ENCODE results near the gene COMMD2. TPM values are rescaled to one million over a fixed set of nuclear protein-coding genes. Genes with fewer than 3 reads are reported as not detected.

Gene COMMD2
- total RNA-seq, 2 donors from 2014 or later, result 21.6 to 26.9 TPM

DNA sequence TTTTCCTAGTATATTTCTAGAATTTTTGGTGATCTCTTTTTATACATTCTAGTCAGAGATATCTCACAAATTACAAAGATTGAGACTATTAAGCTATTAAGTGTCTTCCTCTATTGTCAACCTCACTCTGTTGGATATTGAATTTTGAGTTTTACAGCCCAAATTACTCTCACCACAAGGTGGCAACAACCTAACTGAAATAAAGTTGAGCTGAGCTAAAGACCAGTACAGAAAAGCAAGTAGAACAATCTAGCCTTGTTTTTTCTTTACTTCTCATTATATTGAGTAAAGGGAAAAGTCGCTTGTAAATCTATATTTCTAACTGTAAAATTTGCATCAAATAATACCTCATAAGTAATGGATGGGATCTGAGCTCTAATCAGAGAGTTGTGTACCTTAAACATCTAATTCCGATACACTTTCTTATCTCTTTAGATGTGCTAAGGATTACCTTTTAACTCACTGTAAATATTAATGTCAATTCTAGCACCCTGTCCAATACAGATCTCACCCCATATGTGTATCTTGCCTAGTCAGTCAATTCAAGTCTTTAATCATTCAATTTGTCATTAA is 13.6 kb upstream of the COMMD2 start:
- no peak for DNase-seq (ENCODE audit: low spot score)
- intact Hi-C loops (cut with DNase I), result no loop called here
- H3K4me3 ChIP-seq, result no peak overlapping the region

DNA sequence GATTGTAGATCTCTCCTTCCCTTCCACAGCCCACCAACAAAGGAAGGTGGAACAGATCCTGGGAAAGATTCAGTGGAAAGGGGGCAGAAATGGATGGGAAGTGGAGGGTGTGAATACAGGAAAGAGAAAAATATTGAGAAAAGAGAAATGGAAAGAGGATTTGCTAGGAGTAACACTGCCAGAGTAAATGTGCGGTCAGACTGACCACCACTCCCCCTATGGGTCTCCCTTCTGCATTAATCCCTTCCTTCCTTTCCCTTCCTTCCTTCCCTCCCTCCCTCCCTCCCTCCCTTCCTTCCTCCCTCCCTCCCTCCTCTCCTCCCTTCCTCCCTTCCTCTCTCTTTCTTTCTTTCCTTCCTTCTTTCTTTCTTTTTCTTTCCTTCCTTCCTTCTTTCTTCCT is 12.0 kb upstream of the COMMD2 start:
- H3K36me3 ChIP-seq, result no peaks in the 10 kb centered on the region
- TF ChIP-seq, protein P1, sequence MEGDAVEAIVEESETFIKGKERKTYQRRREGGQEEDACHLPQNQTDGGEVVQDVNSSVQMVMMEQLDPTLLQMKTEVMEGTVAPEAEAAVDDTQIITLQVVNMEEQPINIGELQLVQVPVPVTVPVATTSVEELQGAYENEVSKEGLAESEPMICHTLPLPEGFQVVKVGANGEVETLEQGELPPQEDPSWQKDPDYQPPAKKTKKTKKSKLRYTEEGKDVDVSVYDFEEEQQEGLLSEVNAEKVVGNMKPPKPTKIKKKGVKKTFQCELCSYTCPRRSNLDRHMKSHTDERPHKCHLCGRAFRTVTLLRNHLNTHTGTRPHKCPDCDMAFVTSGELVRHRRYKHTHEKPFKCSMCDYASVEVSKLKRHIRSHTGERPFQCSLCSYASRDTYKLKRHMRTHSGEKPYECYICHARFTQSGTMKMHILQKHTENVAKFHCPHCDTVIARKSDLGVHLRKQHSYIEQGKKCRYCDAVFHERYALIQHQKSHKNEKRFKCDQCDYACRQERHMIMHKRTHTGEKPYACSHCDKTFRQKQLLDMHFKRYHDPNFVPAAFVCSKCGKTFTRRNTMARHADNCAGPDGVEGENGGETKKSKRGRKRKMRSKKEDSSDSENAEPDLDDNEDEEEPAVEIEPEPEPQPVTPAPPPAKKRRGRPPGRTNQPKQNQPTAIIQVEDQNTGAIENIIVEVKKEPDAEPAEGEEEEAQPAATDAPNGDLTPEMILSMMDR (IDR thresholded peaks at IDR 0.05), result no peak
- TF ChIP-seq POLR2A (IDR thresholded peaks at IDR 0.05) (no peak), POLR2AphosphoS5 (IDR thresholded peaks at IDR 0.05) (no peak)
- H3K4me3 ChIP-seq, result no peak overlapping the region
- intact Hi-C loops (cut with DNase I), result loop anchor here (5.0 kb wide), 2 partner anchors 48 to 203 kb away; partner anchors contain the start of gene RNF13
- no peak overlapping the region for H3K27ac ChIP-seq
- no peaks in the 10 kb centered on the region for H3K27me3 ChIP-seq (replicated peaks; ENCODE audit: insufficient read depth)
- H3K9me3 ChIP-seq, result no peaks in the 10 kb centered on the region
- 47% methylated on average over 1 of the region's 1 CpG for WGBS
- H3K4me1 ChIP-seq (replicated peaks), result no peaks in the 10 kb centered on the region
- DNase-seq (ENCODE audit: low spot score), result no peak

More for the DNA sequence above, 13.6 kb upstream of the COMMD2 start:
- Histone ChIP-seq H3K9me3 (no peaks in the 10 kb centered on the region), H3K4me1 (replicated peaks) (no peaks in the 10 kb centered on the region), H3K36me3 (no peaks in the 10 kb centered on the region), H3K27ac (no peak overlapping the region), H3K27me3 (replicated peaks; ENCODE audit: insufficient read depth) (no peaks in the 10 kb centered on the region)
- TF ChIP-seq POLR2AphosphoS5 (IDR thresholded peaks at IDR 0.05) (no peak), POLR2A (IDR thresholded peaks at IDR 0.05) (no peak)
- TF ChIP-seq, protein P1 (IDR thresholded peaks at IDR 0.05), result peak in 2 of 4 experiments; percentile 48 to 55
- 58% methylated on average over 2 of the region's 2 CpGs for WGBS

DNA sequence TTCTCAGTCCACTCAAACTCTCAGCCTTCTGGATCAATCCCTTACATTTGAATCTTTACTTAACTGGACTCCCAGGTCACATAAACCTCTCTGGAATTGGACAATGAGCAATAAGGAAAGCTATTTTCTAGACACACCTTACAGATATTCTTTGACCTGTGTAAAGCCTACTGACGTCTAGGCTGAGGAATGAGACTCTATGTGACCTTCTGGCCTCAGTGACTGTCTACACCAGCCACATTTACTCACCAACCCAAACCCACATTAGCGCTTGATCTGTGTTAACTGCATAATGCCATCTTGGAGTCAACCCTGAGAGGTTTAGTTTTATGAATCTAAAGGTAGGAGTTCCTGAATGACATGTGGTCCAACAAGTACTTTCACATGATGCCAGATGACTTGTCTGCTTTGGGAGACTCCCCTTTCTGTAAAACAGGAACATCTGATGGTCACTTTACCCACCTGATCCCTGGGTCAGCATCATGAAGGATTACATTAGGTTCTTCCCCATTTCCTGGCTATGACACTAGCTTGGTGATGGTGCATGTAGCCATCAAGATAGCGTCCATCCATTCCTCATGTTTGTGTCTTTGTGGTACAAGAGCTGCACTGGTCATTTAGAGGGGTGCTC is 11.4 kb upstream of the COMMD2 start:
- Histone ChIP-seq H3K27ac (no peak overlapping the region), H3K36me3 (no peaks in the 10 kb centered on the region), H3K27me3 (replicated peaks; ENCODE audit: insufficient read depth) (no peaks in the 10 kb centered on the region), H3K4me1 (replicated peaks) (no peaks in the 10 kb centered on the region), H3K9me3 (no peaks in the 10 kb centered on the region), H3K4me3 (no peak overlapping the region)
- TF ChIP-seq POLR2A (IDR thresholded peaks at IDR 0.05), result no peak
- no peak for DNase-seq (ENCODE audit: low spot score)
- intact Hi-C loops (cut with DNase I), result loop anchor here (5.0 kb wide), 2 partner anchors 49 to 204 kb away; partner anchors contain the start of gene RNF13
- WGBS, result 75% methylated on average over 3 of the region's 3 CpGs

DNA sequence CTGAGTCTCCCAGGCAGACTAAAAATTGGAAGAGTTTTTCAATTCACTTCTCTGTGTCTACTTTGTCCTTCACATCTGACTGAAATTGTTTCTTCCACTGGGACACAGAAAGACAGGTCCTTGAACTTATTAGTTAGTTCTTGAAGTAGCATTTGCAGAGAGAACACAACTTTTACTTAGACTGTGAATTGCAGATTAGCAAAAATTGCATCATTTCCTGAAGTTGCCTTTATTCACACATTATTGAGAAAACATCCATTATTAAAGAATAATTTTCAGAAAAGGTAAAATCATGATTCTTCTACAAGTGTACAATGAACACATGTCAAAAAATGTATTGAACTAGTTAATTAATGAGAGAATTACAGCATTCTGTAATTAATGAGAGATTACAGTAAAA is 1.4 kb upstream of the COMMD2 start:
- no peaks in the 10 kb centered on the region for H3K36me3 ChIP-seq
- H3K4me1 ChIP-seq (replicated peaks), result no peaks in the 10 kb centered on the region
- no peak for DNase-seq (ENCODE audit: low spot score)
- no peaks in the 10 kb centered on the region for H3K9me3 ChIP-seq
- no peak overlapping the region for H3K4me3 ChIP-seq
- no peaks in the 10 kb centered on the region for H3K27me3 ChIP-seq (replicated peaks; ENCODE audit: insufficient read depth)
- no peak overlapping the region for H3K27ac ChIP-seq
- intact Hi-C loops (cut with DNase I), result no loop called here
- TF ChIP-seq, protein P1 (IDR thresholded peaks at IDR 0.05), result no peak
- TF ChIP-seq POLR2A (IDR thresholded peaks at IDR 0.05) (no peak), POLR2AphosphoS5 (IDR thresholded peaks at IDR 0.05) (no peak)

DNA sequence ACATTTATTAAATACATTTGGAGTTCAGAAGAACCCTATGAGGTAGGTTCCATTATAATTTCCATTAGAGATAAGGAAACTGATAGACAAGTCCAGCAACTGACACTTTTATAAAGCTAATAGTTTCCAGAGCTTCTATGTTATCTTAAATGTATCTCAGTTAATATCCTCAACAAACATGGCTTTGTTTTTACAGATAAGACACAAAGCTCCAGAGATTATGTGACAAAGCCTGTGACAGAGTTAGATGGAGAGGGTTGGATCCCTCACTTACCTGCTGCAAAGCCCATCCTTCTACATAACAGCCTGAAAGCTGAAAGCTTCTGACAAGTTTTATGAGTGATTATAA is 473 bp upstream of the COMMD2 start:
- no peaks in the 10 kb centered on the region for H3K36me3 ChIP-seq
- TF ChIP-seq, protein P1 (IDR thresholded peaks at IDR 0.05), result no peak
- no peak for TF ChIP-seq POLR2AphosphoS5 (IDR thresholded peaks at IDR 0.05)
- no peak for TF ChIP-seq POLR2A (IDR thresholded peaks at IDR 0.05)
- H3K27me3 ChIP-seq (replicated peaks; ENCODE audit: insufficient read depth), result no peaks in the 10 kb centered on the region
- no peaks in the 10 kb centered on the region for H3K9me3 ChIP-seq
- intact Hi-C loops (cut with DNase I), result no loop called here
- peak overlapping the region; percentile 75 to 81 for H3K27ac ChIP-seq
- no peaks in the 10 kb centered on the region for H3K4me1 ChIP-seq (replicated peaks)
- DNase-seq (ENCODE audit: low spot score), result no peak
- peak overlapping the region; percentile 75 to 82 for H3K4me3 ChIP-seq

Data from prostate gland (tissue), 2 donors.